ENCODE data around the gene GALK2.
A peak's percentile ranks its signal among the peaks of the same experiment; 100 is the strongest.
"Not testable (repeated sequence)": the region's sequence is repeated elsewhere in the genome, so short reads cannot be mapped to it uniquely, and the experiment has no call there.

Gene GALK2

DNA sequence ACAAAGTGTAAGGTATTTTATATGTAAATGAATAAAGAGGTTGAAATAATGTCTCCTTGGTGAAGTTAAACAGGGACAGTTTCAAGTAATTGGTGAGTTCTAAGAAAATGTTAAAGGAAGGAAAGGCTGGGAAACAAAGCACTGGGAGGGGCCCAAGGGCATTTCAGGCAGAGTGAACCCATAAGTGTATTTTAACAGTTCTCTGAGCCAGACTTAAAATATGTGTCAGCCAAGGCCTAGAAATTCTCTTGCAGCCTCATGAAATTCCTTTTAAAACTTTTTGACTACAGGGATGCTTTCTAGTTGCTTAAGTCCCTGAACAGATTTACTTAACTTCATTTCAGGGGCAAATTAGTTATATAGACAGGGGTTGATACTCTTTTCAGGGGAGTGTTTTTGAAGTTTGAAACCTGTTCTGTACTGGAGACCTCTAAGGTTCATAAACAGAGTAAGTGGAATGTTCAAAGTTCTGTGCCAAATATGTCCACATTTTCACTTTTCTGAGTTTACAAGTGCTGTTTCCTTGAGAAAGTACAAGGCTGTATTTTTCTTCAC lies 77.6 kb downstream of the GALK2 start:
- TF ChIP-seq, protein P1, sequence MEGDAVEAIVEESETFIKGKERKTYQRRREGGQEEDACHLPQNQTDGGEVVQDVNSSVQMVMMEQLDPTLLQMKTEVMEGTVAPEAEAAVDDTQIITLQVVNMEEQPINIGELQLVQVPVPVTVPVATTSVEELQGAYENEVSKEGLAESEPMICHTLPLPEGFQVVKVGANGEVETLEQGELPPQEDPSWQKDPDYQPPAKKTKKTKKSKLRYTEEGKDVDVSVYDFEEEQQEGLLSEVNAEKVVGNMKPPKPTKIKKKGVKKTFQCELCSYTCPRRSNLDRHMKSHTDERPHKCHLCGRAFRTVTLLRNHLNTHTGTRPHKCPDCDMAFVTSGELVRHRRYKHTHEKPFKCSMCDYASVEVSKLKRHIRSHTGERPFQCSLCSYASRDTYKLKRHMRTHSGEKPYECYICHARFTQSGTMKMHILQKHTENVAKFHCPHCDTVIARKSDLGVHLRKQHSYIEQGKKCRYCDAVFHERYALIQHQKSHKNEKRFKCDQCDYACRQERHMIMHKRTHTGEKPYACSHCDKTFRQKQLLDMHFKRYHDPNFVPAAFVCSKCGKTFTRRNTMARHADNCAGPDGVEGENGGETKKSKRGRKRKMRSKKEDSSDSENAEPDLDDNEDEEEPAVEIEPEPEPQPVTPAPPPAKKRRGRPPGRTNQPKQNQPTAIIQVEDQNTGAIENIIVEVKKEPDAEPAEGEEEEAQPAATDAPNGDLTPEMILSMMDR (IDR thresholded peaks at IDR 0.05; ENCODE audit: control insufficient read depth, extremely low read depth, insufficient read depth) = no peak

GRCh38 chr15:49248291-49248690 lies 78.2 kb downstream of the GALK2 start:
- H3K4me3 ChIP-seq (ENCODE audit: low read depth, low read length) = no peak overlapping the region

More for the DNA sequence above, 77.6 kb downstream of the GALK2 start:
- H3K4me3 ChIP-seq (ENCODE audit: low read depth, low read length) = no peak overlapping the region
- no peak for DNase-seq (ENCODE audit: low read depth)

DNA sequence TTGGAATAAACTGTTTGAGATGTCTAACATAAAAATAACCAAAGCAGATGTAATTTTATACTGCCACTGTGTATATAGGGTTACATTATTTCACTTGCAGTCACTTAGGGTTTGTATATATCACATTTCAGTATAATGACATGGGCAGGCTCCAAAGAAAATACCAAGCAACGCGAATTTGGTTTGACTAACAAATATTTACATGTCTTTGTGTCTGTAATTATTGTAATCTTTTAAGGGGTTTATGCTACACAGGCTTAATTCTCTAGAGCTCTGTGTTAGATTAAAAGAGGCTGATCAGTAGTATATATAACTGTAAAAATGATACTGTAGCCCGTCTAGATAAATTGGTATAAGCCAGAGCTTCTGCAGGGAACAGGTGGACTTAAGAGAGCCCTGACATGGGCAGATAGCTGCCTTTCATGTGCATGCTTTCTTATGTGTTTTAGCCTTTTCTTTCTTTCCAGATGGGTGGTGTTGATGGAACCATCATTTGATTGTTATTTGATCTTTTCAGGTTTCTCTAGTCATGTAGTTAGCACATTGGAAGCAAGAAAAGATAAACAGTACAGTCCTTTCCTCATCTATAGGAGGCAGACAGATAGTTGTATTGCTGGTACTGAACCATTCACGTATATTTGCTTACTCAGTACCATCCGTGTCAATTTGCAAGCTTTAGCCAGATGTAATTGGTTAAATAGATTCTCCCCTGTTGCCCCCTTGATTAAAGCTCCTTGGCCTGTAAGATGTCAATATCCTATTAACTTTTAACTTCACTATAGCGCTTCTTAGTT lies 86.1 kb downstream of the GALK2 start:
- no peak overlapping the region for H3K4me3 ChIP-seq (ENCODE audit: low read depth, low read length)
- TF ChIP-seq, protein P1 (IDR thresholded peaks at IDR 0.05; ENCODE audit: control insufficient read depth, extremely low read depth, insufficient read depth) = no peak
- DNase-seq (ENCODE audit: low read depth) = peak; percentile 26

More at GRCh38 chr15:49248291-49248690, 78.2 kb downstream of the GALK2 start:
- no peak for DNase-seq (ENCODE audit: low read depth)
- TF ChIP-seq, protein P1 (IDR thresholded peaks at IDR 0.05; ENCODE audit: control insufficient read depth, extremely low read depth, insufficient read depth) = no peak

DNA sequence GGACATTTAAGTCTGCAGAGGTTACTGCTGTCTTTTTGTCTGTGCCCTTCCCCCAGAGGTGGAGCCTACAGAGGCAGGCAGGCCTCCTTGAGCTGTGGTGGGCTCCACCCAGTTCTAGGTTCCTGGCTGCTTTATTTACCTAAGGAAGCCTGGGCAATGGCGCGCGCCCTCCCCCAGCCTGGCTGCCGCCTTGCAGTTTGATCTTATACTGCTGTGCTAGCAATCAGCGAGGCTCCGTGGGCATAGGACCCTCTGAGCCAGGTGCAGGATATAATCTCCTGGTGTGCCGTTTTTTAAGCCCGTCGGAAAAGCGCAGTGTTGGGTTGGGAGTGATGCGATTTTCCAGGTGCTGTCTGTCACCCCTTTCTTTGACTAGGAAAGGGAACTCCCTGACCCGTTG lies 95.1 kb downstream of the GALK2 start:
- DNase-seq (ENCODE audit: low read depth); H3K4me3 ChIP-seq (ENCODE audit: low read depth, low read length): not testable (repeated sequence)

DNA sequence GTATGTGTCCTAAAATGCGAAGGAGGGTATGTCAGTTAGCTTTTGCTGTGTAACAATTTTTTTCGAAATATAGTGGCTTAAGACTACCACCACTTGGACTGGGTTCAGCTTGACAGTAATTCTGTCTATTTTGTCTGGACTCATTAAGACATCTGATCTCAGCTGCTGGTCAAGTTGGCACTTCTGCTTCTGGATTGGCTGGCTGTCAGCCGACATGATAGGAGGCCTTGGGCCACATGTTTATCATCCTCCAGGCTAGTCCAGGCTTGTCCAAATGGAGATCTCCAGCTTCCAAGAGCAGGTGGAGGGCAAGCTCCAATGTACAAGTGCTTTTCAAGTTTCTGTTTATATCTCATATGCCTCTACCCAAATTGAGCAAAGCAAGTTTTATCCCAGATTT lies 95.9 kb downstream of the GALK2 start:
- DNase-seq (ENCODE audit: low read depth) = no peak
- no peak overlapping the region for H3K4me3 ChIP-seq (ENCODE audit: low read depth, low read length)
- TF ChIP-seq, protein P1 (IDR thresholded peaks at IDR 0.05; ENCODE audit: control insufficient read depth, extremely low read depth, insufficient read depth) = no peak

DNA sequence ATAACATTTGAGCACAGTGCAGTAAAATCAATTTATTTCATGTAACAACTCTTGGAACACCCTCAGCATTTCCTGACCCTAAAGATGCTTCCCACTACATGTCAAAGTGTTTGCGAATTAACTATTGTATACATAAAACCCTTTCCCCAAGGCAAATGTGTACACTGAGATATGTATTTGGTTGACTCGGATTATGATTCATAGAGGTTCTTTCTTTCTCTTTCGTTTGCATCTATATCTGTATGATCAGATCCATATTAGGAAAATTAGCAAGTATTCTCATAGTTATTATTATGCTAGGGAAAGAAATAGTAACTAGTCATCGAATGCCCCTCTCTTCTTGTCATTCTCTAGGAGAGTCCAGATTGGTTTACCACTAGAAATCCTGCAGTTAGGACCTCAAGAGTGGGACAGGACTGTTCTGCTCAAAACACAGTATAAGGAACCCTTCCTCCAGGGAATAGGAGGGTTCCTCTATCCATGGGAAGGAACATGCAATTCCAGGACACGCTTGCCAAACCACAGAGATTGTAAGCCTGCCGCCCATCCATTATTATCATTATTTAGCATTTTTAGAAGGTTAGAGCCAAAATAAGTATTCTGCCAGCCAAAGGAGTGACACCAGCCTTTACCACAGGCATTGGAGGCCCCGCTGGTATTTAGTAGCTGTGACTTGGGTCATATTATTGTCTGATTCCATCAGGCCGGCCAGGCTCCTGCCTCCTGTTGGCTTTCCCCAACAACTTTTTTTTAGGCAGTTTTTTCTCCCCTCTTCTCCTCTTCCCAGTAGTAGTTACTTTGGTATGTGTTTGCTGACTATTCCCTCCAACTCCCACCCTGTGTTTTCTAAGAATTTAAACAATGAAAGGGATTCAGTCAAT lies 100.7 kb downstream of the GALK2 start:
- TF ChIP-seq, protein P1 (IDR thresholded peaks at IDR 0.05; ENCODE audit: control insufficient read depth, extremely low read depth, insufficient read depth) = no peak
- no peak for DNase-seq (ENCODE audit: low read depth)
- H3K4me3 ChIP-seq (ENCODE audit: low read depth, low read length) = no peak overlapping the region

DNA sequence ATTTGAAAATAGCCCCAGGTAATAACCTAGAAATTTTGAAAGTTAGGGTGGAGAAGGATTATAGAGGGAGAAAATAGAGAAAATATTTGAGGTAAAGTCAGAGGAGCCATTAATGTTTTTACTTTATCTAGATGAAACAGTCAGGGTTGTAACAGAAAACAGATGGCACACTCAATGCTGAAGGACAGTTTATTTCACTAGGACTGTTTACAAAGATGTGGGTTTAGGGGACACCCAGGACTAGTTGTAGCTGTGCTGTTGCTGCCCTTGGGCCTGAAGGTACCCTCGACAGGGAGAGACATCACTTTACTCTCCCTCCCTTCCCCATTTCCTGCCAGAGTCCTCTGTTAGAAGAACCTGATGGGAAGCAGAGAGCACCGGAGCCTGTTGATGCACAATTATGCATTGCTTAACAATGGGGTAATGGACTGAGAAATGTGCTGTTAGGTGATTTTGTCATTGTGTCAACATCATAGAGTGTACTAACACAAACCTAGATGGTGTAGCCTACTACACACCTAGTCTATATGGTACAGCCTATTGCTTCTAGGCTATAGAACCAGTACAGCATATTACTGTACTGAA lies 103.8 kb downstream of the GALK2 start:
- H3K4me3 ChIP-seq (ENCODE audit: low read depth, low read length) = no peak overlapping the region
- TF ChIP-seq, protein P1 (IDR thresholded peaks at IDR 0.05; ENCODE audit: control insufficient read depth, extremely low read depth, insufficient read depth) = no peak
- DNase-seq (ENCODE audit: low read depth) = no peak

Data from LNCaP clone FGC (cell line).